HUES6 (cell line): ENCODE results near the gene PLEKHG3.
A peak's percentile ranks its signal among the peaks of the same experiment; 100 is the strongest.

Source experiments
- H3K27ac ChIP-seq: 2 replicates; pipeline ENCODE4 v1.7.0; 2013; ENCODE audit warnings: low read depth, mild to moderate bottlenecking, low read length, inconsistent platforms
- H3K27me3 ChIP-seq: 2 replicates; pipeline ENCODE4 v1.6.1; 2013; ENCODE audit warnings: low read length; ENCODE audit not compliant: control insufficient read depth, insufficient read depth
- H3K36me3 ChIP-seq: 2 replicates; pipeline ENCODE4 v1.6.1; 2013; ENCODE audit warnings: low read length; ENCODE audit not compliant: control insufficient read depth, insufficient read depth
- H3K4me1 ChIP-seq: 2 replicates; pipeline ENCODE4 v1.6.1; 2013; ENCODE audit warnings: low read length; ENCODE audit not compliant: control insufficient read depth, insufficient read depth
- H3K4me3 ChIP-seq: 2 replicates; pipeline ENCODE4 v1.5.1; 2013; ENCODE audit warnings: low read depth, low read length
- H3K9ac ChIP-seq: one replicate; pipeline ENCODE4 v1.6.1; 2013; ENCODE audit warnings: mild to moderate bottlenecking, low read length
- H3K9me3 ChIP-seq: 2 replicates; pipeline ENCODE4 v1.6.1; 2013; ENCODE audit warnings: low read depth, low read length; ENCODE audit not compliant: control insufficient read depth, insufficient read depth

Gene PLEKHG3

GRCh38 chr14:64675312-64675711 lies 28.9 kb upstream of the PLEKHG3 start:
- H3K9ac ChIP-seq, result no peak overlapping the region
- H3K36me3 ChIP-seq, result no peaks in the 10 kb centered on the region
- H3K27ac ChIP-seq, result no peak overlapping the region
- H3K4me3 ChIP-seq, result no peak overlapping the region
- H3K27me3 ChIP-seq, result no peaks in the 10 kb centered on the region
- H3K9me3 ChIP-seq, result no peaks in the 10 kb centered on the region
- peaks cover 26% of the 10 kb centered on the region for H3K4me1 ChIP-seq

- no peak overlapping the region for H3K9ac ChIP-seq
- H3K9me3 ChIP-seq, result no peaks in the 10 kb centered on the region
- H3K36me3 ChIP-seq, result no peaks in the 10 kb centered on the region
- H3K27me3 ChIP-seq, result no peaks in the 10 kb centered on the region
- no peak overlapping the region for H3K4me3 ChIP-seq
- no peak overlapping the region for H3K27ac ChIP-seq
- peaks cover 30% of the 10 kb centered on the region for H3K4me1 ChIP-seq
These were observed 27.7 kb upstream of the PLEKHG3 start for GRCh38 chr14:64676410-64677008.

GRCh38 chr14:64680013-64680713 lies 24.1 kb upstream of the PLEKHG3 start:
- Histone ChIP-seq H3K27ac (no peak overlapping the region), H3K9ac (peak overlapping the region; percentile 6), H3K9me3 (no peaks in the 10 kb centered on the region), H3K4me1 (peaks cover 24% of the 10 kb centered on the region), H3K27me3 (no peaks in the 10 kb centered on the region), H3K36me3 (no peaks in the 10 kb centered on the region), H3K4me3 (no peak overlapping the region)

GRCh38 chr14:64680714-64681065 lies 23.5 kb upstream of the PLEKHG3 start:
- Histone ChIP-seq H3K27me3 (no peaks in the 10 kb centered on the region), H3K36me3 (no peaks in the 10 kb centered on the region), H3K4me1 (peaks cover 29% of the 10 kb centered on the region), H3K4me3 (no peak overlapping the region), H3K9ac (no peak overlapping the region), H3K9me3 (no peaks in the 10 kb centered on the region), H3K27ac (no peak overlapping the region)

GRCh38 chr14:64681796-64682710 lies 22.2 kb upstream of the PLEKHG3 start:
- Histone ChIP-seq H3K36me3 (no peaks in the 10 kb centered on the region), H3K4me3 (no peak overlapping the region), H3K27ac (no peak overlapping the region), H3K9me3 (no peaks in the 10 kb centered on the region), H3K9ac (peak overlapping the region; percentile 49), H3K4me1 (peaks cover 35% of the 10 kb centered on the region), H3K27me3 (no peaks in the 10 kb centered on the region)

- H3K4me3 ChIP-seq, result no peak overlapping the region
- no peak overlapping the region for H3K27ac ChIP-seq
- H3K4me1 ChIP-seq, result peaks cover 35% of the 10 kb centered on the region
- no peaks in the 10 kb centered on the region for H3K9me3 ChIP-seq
- no peaks in the 10 kb centered on the region for H3K36me3 ChIP-seq
- no peak overlapping the region for H3K9ac ChIP-seq
- peaks cover 1% of the 10 kb centered on the region; the same call in 1 of the 2 replicates for H3K27me3 ChIP-seq
These were observed 21.4 kb upstream of the PLEKHG3 start for GRCh38 chr14:64682843-64683242.

GRCh38 chr14:64683264-64683663 lies 21.0 kb upstream of the PLEKHG3 start:
- Histone ChIP-seq H3K27me3 (peaks cover 6% of the 10 kb centered on the region), H3K4me3 (no peak overlapping the region), H3K36me3 (no peaks in the 10 kb centered on the region), H3K9me3 (no peaks in the 10 kb centered on the region), H3K4me1 (peaks cover 38% of the 10 kb centered on the region), H3K27ac (no peak overlapping the region), H3K9ac (no peak overlapping the region)

- no peak overlapping the region for H3K4me3 ChIP-seq
- no peak overlapping the region for H3K9ac ChIP-seq
- H3K4me1 ChIP-seq, result peaks cover 40% of the 10 kb centered on the region
- peaks cover 14% of the 10 kb centered on the region for H3K27me3 ChIP-seq
- no peaks in the 10 kb centered on the region for H3K9me3 ChIP-seq
- H3K27ac ChIP-seq, result no peak overlapping the region
- no peaks in the 10 kb centered on the region for H3K36me3 ChIP-seq
These were observed 20.1 kb upstream of the PLEKHG3 start for GRCh38 chr14:64684091-64684490.

- Histone ChIP-seq H3K27ac (no peak overlapping the region), H3K9me3 (no peaks in the 10 kb centered on the region), H3K36me3 (no peaks in the 10 kb centered on the region), H3K9ac (no peak overlapping the region), H3K27me3 (peaks cover 20% of the 10 kb centered on the region), H3K4me3 (no peak overlapping the region), H3K4me1 (peaks cover 33% of the 10 kb centered on the region)
These were observed 18.6 kb upstream of the PLEKHG3 start for GRCh38 chr14:64685371-64686281.

GRCh38 chr14:64686282-64686615 lies 18.0 kb upstream of the PLEKHG3 start:
- no peak overlapping the region for H3K9ac ChIP-seq
- H3K36me3 ChIP-seq, result no peaks in the 10 kb centered on the region

More at GRCh38 chr14:64686282-64686615, 18.0 kb upstream of the PLEKHG3 start:
- Histone ChIP-seq H3K27ac (no peak overlapping the region), H3K27me3 (peaks cover 20% of the 10 kb centered on the region), H3K4me1 (peaks cover 31% of the 10 kb centered on the region), H3K4me3 (no peak overlapping the region), H3K9me3 (no peaks in the 10 kb centered on the region)
